ENCODE data around the gene DMAC2. TPM values are rescaled to one million over a fixed set of nuclear protein-coding genes. Genes with fewer than 3 reads are reported as not detected.

Gene DMAC2
- 61.6 and 68.1 TPM in 2 replicates for total RNA-seq

DNA sequence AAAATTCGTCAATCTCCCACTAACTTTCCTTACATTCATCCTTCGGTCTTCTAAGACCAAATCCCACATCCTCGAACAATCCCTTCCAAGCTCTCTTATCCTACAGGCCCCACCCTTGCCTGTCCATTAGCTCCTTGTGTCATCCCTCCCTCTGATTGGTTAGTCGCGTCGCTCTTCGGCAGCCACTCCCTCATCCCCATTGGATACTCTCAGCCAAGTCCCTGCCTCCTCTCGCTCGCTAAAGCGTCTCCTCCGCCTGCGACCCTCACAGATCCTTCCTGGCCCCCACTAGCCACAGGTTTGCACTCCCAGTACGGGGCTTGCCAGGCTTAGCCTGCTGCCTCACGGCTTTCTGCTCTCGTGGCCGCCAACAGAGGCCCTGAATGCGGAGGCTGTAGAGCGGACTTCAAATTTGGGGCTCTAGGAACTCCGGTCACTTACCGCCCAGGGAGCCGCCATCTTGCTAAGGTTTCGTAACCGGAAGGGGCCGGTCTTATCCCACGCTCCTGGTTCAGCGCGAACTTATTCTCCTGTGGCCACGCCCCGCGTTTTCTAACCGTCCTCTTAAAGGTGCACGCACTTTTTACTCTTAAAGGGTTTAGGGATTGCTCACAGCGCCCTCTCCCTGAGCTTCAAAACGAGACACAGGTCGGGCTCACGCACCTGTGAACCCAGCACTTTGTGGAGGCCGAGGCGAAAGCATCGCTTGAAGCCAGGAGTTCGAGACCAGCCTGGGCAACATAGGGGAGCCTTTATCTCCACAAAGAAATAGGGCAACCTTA lies at the start of gene DMAC2:
Gene DMAC2, minus strand, starts transcription at position 472 of the 782 bp plus-strand sequence. Its CDS starts 13 bp downstream, at position 459.

DNA sequence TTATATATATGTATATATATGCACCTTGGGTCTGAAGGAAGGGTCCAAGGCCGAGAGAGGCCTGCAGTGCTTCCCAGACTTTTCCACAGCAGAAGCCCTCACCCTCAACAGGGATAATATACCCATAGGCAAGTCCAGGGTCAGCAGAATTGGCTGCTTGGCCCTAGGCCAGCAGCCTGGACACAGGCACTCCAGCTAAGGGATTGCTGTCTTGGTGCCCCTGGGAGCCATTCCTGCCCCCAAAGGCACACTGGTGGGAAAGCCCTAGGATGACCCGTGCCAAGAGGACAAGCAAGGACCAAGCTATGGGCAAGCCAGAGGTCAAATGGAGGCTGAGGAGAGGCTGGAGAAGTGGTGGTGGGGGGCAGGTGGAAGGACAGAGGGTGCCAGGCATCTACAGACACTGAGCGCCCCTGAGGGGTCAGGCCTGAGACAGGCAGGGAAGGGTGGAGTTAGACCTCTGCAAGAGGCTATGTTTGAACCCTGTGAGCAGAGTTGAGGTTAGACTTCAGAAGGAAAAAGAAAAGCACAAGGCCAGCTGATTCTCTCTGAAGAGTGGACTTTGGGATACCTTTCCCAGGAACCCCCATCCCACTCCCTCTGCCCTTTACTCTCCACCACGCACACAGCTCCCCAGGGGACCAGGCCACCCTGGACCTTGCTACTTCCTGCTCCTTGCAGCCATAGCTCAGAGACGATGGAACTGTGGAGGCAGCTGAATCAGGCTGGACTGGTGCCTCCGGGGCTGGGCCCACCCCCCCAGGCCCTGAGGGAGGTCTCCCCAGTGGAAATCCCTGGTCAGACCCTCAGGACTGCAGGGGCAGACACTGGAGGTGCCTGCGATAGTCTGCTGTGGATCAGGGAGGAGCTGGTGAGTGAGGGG lies 3.0 kb upstream of the DMAC2 start, which contains the start of gene ERICH4:
Gene ERICH4, plus strand, starts transcription at position 684 of the 883 bp plus-strand sequence. Its CDS starts 14 bp downstream, at position 698.

GRCh38 chr19:41426952-41427646 lies 12.6 kb downstream of the DMAC2 start, which contains the start of gene B3GNT8:
B3GNT8 (minus strand) TSS chr19:41427374; CDS start chr19:41426778, 596 bp downstream.

GRCh38 chr19:41397086-41398049 lies 42.3 kb downstream of the DMAC2 start, which contains the start of the genes BCKDHA and EXOSC5:
BCKDHA (plus strand) TSS chr19:41397818; CDS start chr19:41397828, 10 bp downstream.
EXOSC5 (minus strand) TSS chr19:41397359; CDS start chr19:41397328, 31 bp downstream.

Small RNAs within 50 kb of the gene (small RNA-seq; reads per million reads assigned to genes)
- gene RF00017 (ENCODE audit: low replicate concordance), result not detected

Other genes with a start within 250 kb of the DMAC2 start
- 12.2 and 67.0 TPM in 2 replicates for gene CYP2S1, start 246.7 kb downstream of the DMAC2 start, total RNA-seq
- gene AXL, start 220.7 kb downstream of the DMAC2 start, total RNA-seq, result 265 and 531 TPM in 2 replicates
- gene HNRNPUL1, start 175.5 kb downstream of the DMAC2 start, total RNA-seq, result 98.3 and 157 TPM in 2 replicates
- 9.7 and 13.8 TPM in 2 replicates for gene CCDC97, start 129.7 kb downstream of the DMAC2 start, total RNA-seq
- 28.7 and 36.5 TPM in 2 replicates for gene TGFB1, start 86.0 kb downstream of the DMAC2 start, total RNA-seq
- gene B9D2, start 75.8 kb downstream of the DMAC2 start, total RNA-seq, result 4.8 and 7.0 TPM in 2 replicates
- gene TMEM91, start 63.4 kb downstream of the DMAC2 start, total RNA-seq, result 2.7 and 6.3 TPM in 2 replicates
- gene EXOSC5, start 42.6 kb downstream of the DMAC2 start, total RNA-seq, result 15.5 and 18.0 TPM in 2 replicates
- 26.8 and 39.8 TPM in 2 replicates for gene BCKDHA, start 42.1 kb downstream of the DMAC2 start, total RNA-seq
- gene B3GNT8, start 12.5 kb downstream of the DMAC2 start, total RNA-seq, result 0.66 and 1.7 TPM in 2 replicates
- gene ERICH4, start 3.2 kb upstream of the DMAC2 start, total RNA-seq, result not detected in 2 replicates
- gene CEACAM21, start 136.3 kb upstream of the DMAC2 start, total RNA-seq, result not detected in 2 replicates
- not detected in 2 replicates for gene CEACAM4, start 187.2 kb upstream of the DMAC2 start, total RNA-seq
- gene CEACAM7, start 248.4 kb upstream of the DMAC2 start, total RNA-seq, result not detected in 2 replicates

Measured in placental pericyte (primary cell).